ENCODE results near the gene STEAP2.
A peak's percentile ranks its signal among the peaks of the same experiment; 100 is the strongest.

Gene STEAP2

GRCh38 chr7:90172624-90173023, 38.9 kb upstream of the STEAP2 start:
- TF ChIP-seq, protein P1, sequence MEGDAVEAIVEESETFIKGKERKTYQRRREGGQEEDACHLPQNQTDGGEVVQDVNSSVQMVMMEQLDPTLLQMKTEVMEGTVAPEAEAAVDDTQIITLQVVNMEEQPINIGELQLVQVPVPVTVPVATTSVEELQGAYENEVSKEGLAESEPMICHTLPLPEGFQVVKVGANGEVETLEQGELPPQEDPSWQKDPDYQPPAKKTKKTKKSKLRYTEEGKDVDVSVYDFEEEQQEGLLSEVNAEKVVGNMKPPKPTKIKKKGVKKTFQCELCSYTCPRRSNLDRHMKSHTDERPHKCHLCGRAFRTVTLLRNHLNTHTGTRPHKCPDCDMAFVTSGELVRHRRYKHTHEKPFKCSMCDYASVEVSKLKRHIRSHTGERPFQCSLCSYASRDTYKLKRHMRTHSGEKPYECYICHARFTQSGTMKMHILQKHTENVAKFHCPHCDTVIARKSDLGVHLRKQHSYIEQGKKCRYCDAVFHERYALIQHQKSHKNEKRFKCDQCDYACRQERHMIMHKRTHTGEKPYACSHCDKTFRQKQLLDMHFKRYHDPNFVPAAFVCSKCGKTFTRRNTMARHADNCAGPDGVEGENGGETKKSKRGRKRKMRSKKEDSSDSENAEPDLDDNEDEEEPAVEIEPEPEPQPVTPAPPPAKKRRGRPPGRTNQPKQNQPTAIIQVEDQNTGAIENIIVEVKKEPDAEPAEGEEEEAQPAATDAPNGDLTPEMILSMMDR (IDR thresholded peaks at IDR 0.05; ENCODE audit: low read depth, low read length, missing control alignments), result no peak
- no peak for DNase-seq (ENCODE audit: low read depth)
- no peak overlapping the region for H3K4me3 ChIP-seq (ENCODE audit: low read depth, low read length)

DNA sequence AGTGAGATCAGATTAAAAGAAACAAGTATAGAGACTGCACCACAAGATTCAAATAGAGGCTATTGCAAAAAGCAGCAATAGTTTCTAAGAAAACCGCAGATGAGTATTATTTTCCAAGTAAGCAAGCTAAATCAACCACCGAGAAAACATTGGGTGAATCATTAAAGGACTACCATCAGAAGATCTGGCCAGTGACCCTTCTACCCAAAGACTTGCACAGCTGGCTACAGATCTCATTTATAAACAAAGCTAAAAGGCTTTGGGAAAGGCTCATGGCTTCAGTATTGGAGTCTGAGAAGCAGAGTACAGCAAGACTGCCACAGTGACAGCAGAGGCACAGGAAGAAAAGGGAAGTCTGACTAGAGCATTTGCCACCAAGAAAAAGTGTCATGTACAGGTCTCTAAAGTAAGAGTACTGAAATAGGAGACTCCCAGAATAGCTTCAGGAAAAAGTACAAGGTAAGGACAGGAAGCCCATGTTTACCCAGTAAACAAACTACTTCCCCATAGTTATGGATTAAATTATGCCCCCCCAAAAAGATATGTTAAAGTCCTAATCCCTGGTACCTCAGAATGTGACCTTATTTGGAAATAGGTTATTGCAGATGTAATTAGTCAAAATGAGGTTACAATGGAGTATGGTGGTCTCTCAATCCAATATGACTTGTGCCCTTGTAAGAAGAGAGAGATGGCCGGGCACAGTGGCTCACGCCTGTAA, 38.3 kb upstream of the STEAP2 start:
- no peak overlapping the region for H3K4me3 ChIP-seq (ENCODE audit: low read depth, low read length)
- TF ChIP-seq, protein P1 (IDR thresholded peaks at IDR 0.05; ENCODE audit: low read depth, low read length, missing control alignments), result no peak
- DNase-seq (ENCODE audit: low read depth), result no peak

DNA sequence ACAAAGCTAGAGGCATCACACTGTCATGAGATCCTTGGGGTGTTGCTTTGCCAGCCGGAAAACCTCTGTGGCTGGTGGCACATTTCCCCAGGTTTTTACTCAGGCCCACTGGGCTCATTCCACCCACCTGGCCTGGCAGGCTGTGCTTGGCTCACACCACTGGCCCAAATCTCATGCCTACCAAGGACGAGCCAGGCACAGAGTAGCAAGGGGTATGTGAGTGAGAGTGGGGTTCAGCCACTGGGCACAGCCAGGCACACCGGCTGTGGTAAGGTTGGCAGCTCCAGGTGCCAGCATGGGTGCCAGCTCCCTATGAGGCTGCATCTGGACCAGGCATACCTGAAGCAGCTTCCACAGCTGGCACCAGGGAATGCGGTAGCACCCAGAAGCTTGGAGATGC, 35.9 kb upstream of the STEAP2 start:
- TF ChIP-seq, protein P1 (IDR thresholded peaks at IDR 0.05; ENCODE audit: low read depth, low read length, missing control alignments), result no peak
- no peak for DNase-seq (ENCODE audit: low read depth)
- no peak overlapping the region for H3K4me3 ChIP-seq (ENCODE audit: low read depth, low read length)

DNA sequence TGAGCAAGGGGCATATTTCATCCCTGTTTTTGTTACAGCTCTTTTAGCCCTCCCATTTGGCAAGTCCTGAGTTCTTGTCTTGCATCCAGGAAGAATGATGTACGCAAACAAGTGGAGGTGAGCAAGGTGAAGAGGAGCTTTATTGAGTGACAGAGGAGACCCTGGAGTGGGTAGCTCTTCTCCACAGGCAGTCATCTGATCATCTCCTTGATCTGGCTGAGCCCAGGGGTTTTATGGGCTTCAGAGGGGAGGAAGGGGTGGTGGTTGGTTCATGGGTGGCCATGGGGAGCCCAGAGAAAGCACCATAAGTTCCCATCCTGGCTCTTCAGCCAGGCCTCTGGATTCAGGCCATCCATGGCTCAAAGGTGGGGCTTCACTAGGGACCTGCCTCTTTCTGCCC, 35.3 kb upstream of the STEAP2 start:
- no peak overlapping the region for H3K4me3 ChIP-seq (ENCODE audit: low read depth, low read length)
- TF ChIP-seq, protein P1 (IDR thresholded peaks at IDR 0.05; ENCODE audit: low read depth, low read length, missing control alignments), result no peak

DNA sequence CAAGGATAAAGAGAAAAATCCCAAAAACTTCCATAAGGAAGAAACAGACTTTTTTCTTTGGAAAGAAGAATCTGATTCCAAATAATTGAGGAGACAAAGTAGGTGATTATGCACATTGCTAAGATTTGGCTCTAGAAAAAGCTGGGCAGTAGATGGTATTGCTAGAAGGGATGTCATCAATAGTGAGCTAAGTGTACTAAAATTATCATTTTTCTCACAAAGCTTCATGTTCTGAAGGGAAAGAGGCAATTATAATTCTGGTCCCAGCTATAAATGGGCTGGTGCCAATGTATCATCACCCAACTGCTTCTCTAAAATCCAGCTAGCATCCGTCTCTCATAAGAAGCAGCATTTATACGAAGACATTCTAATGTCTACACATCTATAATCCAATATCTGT, 33.4 kb upstream of the STEAP2 start:
- TF ChIP-seq, protein P1 (IDR thresholded peaks at IDR 0.05; ENCODE audit: low read depth, low read length, missing control alignments), result no peak
- no peak overlapping the region for H3K4me3 ChIP-seq (ENCODE audit: low read depth, low read length)
- no peak for DNase-seq (ENCODE audit: low read depth)

More for the DNA sequence above, 35.3 kb upstream of the STEAP2 start:
- no peak for DNase-seq (ENCODE audit: low read depth)

DNA sequence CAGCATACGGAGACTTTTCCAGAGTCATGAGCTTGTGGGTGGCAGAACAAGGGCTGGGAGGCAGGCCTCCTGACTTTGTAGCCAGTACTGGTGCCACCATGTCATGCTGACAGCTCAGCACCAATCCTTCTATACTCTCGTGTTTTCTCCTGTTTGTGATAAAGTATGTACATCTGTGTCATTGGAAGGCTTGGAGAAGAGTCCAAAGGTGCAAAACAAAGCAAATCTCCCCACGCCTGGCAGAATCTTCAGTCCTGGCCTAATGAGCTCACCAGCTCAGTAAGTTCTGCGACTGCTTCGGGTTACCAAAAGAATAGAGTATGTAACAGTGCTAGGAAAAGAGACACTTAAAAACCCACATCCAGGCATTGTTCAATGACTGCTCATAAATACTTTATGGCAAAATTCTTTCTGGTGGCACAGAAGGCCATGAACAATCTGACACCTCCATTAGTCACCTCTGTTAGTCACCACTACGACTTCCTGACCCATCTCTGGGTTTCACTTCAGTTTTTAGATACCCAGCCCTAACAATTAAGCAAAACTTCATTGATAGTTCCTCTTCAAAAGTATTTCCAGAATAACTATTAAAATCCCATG, 32.8 kb upstream of the STEAP2 start:
- H3K4me3 ChIP-seq (ENCODE audit: low read depth, low read length), result no peak overlapping the region
- TF ChIP-seq, protein P1 (IDR thresholded peaks at IDR 0.05; ENCODE audit: low read depth, low read length, missing control alignments), result no peak
- DNase-seq (ENCODE audit: low read depth), result peak; percentile 37
